RPMI7951 (cell line): ENCODE results near the gene ATOX1. TPM values are rescaled to one million over a fixed set of nuclear protein-coding genes. Genes with fewer than 3 reads are reported as not detected.

Source experiments
- DNase-seq: peaks from one replicate; pipeline ENCODE4 v3.0.0-alpha.2; 2012; ENCODE audit warnings: low read depth
- total RNA-seq: library from RNA; depleted of rRNA; stranded (reverse); fragments of >200 nt; shearing (Covaris generic); gene quantifications from 2 replicates; pipeline ENCODE4 v1.2.3, GENCODE V29; 2014; rRNA removed

The ATOX1 gene
- total RNA-seq, 1 experiment from 2014 or later = 156 TPM

- no peak for DNase-seq
These were observed 61.0 kb downstream of the ATOX1 start for GRCh38 chr5:151697452-151697851.

GRCh38 chr5:151696470-151697061 lies 61.9 kb downstream of the ATOX1 start:
- no peak for DNase-seq

DNA sequence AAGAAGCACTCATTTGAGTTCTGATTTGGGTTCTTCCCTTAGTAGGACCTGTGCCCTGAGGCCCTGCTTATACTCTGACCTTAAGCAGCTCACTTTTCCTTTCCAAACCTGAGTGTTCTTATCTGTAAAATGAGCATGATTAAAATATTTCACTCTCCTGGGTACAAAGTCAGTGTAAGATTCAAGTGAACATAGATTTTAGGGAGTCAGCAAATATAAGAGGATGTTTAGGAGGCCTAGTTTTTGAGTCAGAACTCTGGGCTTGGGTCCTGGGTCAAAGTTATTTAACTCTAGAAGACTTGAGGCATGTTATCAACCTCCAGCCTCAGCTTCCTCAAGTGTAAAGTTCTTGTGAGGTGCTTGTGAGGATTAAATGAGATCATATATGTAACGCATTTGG lies 63.0 kb downstream of the ATOX1 start:
- no peak for DNase-seq

- DNase-seq = peak; percentile 97
These were observed 64.4 kb downstream of the ATOX1 start for GRCh38 chr5:151694035-151694485.

Other genes starting within 250 kb of the ATOX1 start
- gene FAT2, start 167.3 kb downstream of the ATOX1 start, total RNA-seq = not detected in 2 replicates
- 2,339 and 3,437 TPM in 2 replicates for gene SPARC, start 71.7 kb downstream of the ATOX1 start, total RNA-seq
- 122 and 129 TPM in 2 replicates for gene G3BP1, start 13.3 kb upstream of the ATOX1 start, total RNA-seq
- gene GLRA1, start 166.2 kb upstream of the ATOX1 start, total RNA-seq = not detected in 2 replicates